Mucosa of descending colon (tissue), 3 donors: Measurements from ENCODE around the gene PROC. TPM values are rescaled to one million over a fixed set of nuclear protein-coding genes. Genes with fewer than 3 reads are reported as not detected.

Source experiments
- ATAC-seq: fragments of 200-7000 bp; cut with Tn5 transposase; one replicate; pipeline ENCODE4 v1.9.1; 2020; ENCODE audit warnings: mild to moderate bottlenecking, moderate library complexity
- DNase-seq, 3 donors: peaks; one replicate each; pipeline ENCODE4 v3.0.0-alpha.2; 2020
- H3K36me3 ChIP-seq: fragments of 200-600 bp; one replicate; pipeline ENCODE4 v1.8.0; 2021; ENCODE audit warnings: low read depth, mild to moderate bottlenecking
- H3K4me1 ChIP-seq: fragments of 200-600 bp; one replicate; pipeline ENCODE4 v1.8.0; 2021; ENCODE audit warnings: low read depth, mild to moderate bottlenecking
- H3K4me3 ChIP-seq: fragments of 200-600 bp; one replicate; pipeline ENCODE4 v1.8.0; 2021; ENCODE audit warnings: mild to moderate bottlenecking
- H3K9me3 ChIP-seq: fragments of 200-600 bp; one replicate; pipeline ENCODE4 v1.8.0; 2021; ENCODE audit warnings: mild to moderate bottlenecking
- CTCF ChIP-seq: fragments of 200-600 bp; IDR thresholded peaks from one replicate; pipeline ENCODE4 v1.8.0; 2022; ENCODE audit warnings: antibody characterized with exemption, mild to moderate bottlenecking
- intact Hi-C, 2 donors: fragments of 100-400 bp; cut with DNase I in 1 of 2; cut with micrococcal nuclease in 1 of 2; formaldehyde crosslinking; loops; one replicate each; pipeline versions ENCODE4 v1.11.0 to v1.11.1; 2022; cut with DNase I, micrococcal nuclease
- microRNA-seq: library from miRNA; unstranded; fragments of <30 nt; microRNA quantifications from one replicate; pipeline ENCODE4, GENCODE V29; 2019
- total RNA-seq, 3 donors: library from RNA; stranded (reverse); fragmentation: NEBNext Ultra II Directional in 2 of 3; extraction: Animal tissue kit (Norgen Biotek cat#: 25700) in 2 of 3; gene quantifications; one replicate each; pipeline versions ENCODE4 v1.2.1 to v1.2.4, GENCODE V29; 2021 to 2023
- donor health status: DM: no; HTN: no; CAD: no; lungs with moderate emphysema.
- donor health status: DM: no; HTN: no; CAD: no.
- donor health status: DM: no; HTN: yes; CAD: no.

PROC gene
- total RNA-seq, 3 donors from 2014 or later = 0.80 to 3.6 (median 0.95) TPM

GRCh38 chr2:127475788-127476187 lies 57.6 kb downstream of the PROC start:
- intact Hi-C loops = loop anchor here (5.0 to 10.0 kb wide), 3 partner anchors 141 to 278 kb away; no protein-coding TSS in a partner anchor
- ATAC-seq (no peak), DNase-seq (no peak)
- Histone ChIP-seq H3K9me3 (peaks cover 2% of the 10 kb centered on the region), H3K4me1 (peaks cover 23% of the 10 kb centered on the region), H3K4me3 (no peak overlapping the region), H3K36me3 (peaks cover 3% of the 10 kb centered on the region)
- no peak for TF ChIP-seq CTCF

Small RNA genes lying within 50 kb of the gene (microRNA-seq; reads per million reads assigned to microRNA genes)
- gene MIR4783 = not detected

Other genes starting within 250 kb of the PROC start
- gene CYP27C1, start 198.1 kb upstream of the PROC start, total RNA-seq = under 1 TPM; 0.17 to 0.82 (median 0.63) TPM
- 10 to 100 TPM; 26.7 to 35.7 (median 33.6) TPM for gene ERCC3, start 124.3 kb upstream of the PROC start, total RNA-seq
- 10 to 100 TPM; 71.8 to 80.6 (median 77.1) TPM for gene MAP3K2, start 30.5 kb upstream of the PROC start, total RNA-seq
- gene IWS1, start 108.1 kb downstream of the PROC start, total RNA-seq = 10 to 100 TPM; 32.3 to 38.4 (median 33.2) TPM
- gene MYO7B, start 117.3 kb downstream of the PROC start, total RNA-seq = 100 to 1,000 TPM; 118 to 305 (median 199) TPM
- under 1 TPM in 1 of 3 donors, not detected in 2; 0.51 TPM for gene GPR17, start 227.7 kb downstream of the PROC start, total RNA-seq